Measurements from ENCODE around the gene CCDC167. TPM values are rescaled to one million over a fixed set of nuclear protein-coding genes. Genes with fewer than 3 reads are reported as not detected.

Gene CCDC167
- total RNA-seq, 1 donor from 2014 or later, result 24.8 TPM

DNA sequence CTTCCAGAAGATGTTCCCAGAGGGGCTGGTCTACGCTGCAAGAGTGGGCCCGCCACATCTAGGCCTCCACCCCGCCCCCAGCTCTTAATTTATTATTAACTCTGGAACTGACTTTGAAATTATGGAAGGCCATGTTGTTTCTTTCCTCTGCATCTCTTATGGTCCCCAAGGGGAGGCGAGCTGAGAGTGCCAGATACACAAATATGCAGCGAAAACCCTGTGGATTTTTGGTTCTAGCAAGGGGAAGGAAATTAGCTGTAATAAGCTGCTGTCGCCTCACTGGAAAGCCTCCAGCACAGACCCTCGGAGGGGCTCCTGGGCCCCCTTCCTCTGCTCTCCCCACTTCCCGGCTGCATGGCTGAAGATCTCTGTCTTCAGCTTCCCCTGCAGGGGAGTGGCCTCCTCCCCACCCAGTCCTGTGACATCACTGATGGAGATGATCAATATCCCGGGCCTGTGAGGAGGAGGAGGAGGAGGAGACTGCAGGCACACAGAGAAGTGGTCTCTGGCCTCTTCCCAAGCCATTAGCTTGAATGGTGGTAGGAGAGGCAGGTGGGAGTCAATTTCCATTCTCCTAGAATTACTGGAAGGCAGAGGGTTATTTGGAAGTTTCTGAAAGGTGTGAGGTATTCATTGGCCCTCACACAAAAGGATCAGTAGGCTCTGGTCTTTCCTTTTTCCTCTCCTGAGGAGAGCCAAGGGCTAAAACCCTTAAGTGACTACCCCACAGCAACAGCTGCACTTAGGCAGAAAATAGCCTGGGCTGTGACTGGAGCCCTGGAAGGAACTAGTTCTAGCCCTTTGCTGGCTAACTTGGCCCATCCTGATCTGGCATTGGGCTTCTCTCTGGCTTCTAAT lies 39.7 kb upstream of the CCDC167 start:
- Mint-ChIP-seq H3K4me1 (peaks cover 19% of the 10 kb centered on the region), H3K9me3 (no peaks in the 10 kb centered on the region), H3K36me3 (no peaks in the 10 kb centered on the region), H3K4me3 (no peak overlapping the region), H3K27ac (no peak overlapping the region), H3K27me3 (ENCODE audit: low read depth) (peaks cover 46% of the 10 kb centered on the region)
- no peak for DNase-seq (ENCODE audit: low spot score in 2 of 2, unreplicated experiment in 2 of 2)
- TF ChIP-seq, protein P1, sequence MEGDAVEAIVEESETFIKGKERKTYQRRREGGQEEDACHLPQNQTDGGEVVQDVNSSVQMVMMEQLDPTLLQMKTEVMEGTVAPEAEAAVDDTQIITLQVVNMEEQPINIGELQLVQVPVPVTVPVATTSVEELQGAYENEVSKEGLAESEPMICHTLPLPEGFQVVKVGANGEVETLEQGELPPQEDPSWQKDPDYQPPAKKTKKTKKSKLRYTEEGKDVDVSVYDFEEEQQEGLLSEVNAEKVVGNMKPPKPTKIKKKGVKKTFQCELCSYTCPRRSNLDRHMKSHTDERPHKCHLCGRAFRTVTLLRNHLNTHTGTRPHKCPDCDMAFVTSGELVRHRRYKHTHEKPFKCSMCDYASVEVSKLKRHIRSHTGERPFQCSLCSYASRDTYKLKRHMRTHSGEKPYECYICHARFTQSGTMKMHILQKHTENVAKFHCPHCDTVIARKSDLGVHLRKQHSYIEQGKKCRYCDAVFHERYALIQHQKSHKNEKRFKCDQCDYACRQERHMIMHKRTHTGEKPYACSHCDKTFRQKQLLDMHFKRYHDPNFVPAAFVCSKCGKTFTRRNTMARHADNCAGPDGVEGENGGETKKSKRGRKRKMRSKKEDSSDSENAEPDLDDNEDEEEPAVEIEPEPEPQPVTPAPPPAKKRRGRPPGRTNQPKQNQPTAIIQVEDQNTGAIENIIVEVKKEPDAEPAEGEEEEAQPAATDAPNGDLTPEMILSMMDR (IDR thresholded peaks at IDR 0.05; ENCODE audit: unreplicated experiment), result no peak

DNA sequence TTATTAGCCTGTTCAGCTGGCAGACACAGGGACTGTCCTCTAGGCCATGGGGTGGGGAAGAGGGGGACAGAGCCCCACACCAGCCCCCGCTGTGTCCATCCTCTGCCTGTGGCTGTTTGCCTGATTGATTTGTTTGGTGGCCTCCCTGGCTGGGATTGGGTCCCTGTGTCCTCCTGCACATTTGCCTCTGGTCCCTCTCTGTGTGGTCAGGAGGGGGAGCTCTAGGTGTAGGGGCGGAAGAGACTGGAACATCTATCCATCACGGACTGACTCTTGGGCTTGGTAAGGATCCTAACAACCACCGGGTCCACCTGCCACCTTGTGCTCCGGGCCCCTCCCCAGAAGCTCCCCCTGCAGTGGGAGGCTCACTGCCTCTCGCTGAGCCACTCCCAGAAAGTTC lies 38.4 kb upstream of the CCDC167 start:
- DNase-seq (ENCODE audit: low spot score in 2 of 2, unreplicated experiment in 2 of 2), result no peak
- H3K4me3 Mint-ChIP-seq, result no peak overlapping the region

DNA sequence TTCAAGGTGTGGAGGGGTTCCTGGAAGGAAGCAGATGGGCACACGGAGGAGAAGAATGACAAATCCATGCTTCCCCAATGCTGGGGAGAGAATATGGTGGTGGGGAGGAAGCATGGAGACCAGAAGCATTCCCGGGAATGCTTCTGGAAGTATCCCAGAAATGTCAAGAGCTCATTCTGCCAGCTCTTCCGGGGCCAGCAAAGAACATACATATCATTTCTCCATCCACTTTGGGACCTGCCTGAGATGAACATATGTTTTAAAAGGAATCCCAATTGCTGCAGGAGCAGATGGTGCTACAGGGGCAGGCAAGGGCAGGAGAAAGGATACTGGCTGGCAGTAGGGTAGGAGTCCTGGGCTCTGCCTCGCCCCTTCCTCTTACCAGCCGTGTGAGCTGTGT lies 37.9 kb upstream of the CCDC167 start:
- H3K9me3 Mint-ChIP-seq, result no peaks in the 10 kb centered on the region
- TF ChIP-seq, protein P1 (IDR thresholded peaks at IDR 0.05; ENCODE audit: unreplicated experiment), result no peak
- no peak for DNase-seq (ENCODE audit: low spot score in 2 of 2, unreplicated experiment in 2 of 2)
- H3K36me3 Mint-ChIP-seq, result no peaks in the 10 kb centered on the region
- no peak overlapping the region for H3K4me3 Mint-ChIP-seq
- H3K27me3 Mint-ChIP-seq (ENCODE audit: low read depth), result peaks cover 61% of the 10 kb centered on the region
- H3K27ac Mint-ChIP-seq, result no peak overlapping the region
- H3K4me1 Mint-ChIP-seq, result peaks cover 19% of the 10 kb centered on the region

More for the DNA sequence above, 38.4 kb upstream of the CCDC167 start:
- Mint-ChIP-seq H3K27ac (no peak overlapping the region), H3K36me3 (no peaks in the 10 kb centered on the region), H3K4me1 (peaks cover 19% of the 10 kb centered on the region), H3K9me3 (no peaks in the 10 kb centered on the region), H3K27me3 (ENCODE audit: low read depth) (peaks cover 55% of the 10 kb centered on the region)
- TF ChIP-seq, protein P1 (IDR thresholded peaks at IDR 0.05; ENCODE audit: unreplicated experiment), result no peak

DNA sequence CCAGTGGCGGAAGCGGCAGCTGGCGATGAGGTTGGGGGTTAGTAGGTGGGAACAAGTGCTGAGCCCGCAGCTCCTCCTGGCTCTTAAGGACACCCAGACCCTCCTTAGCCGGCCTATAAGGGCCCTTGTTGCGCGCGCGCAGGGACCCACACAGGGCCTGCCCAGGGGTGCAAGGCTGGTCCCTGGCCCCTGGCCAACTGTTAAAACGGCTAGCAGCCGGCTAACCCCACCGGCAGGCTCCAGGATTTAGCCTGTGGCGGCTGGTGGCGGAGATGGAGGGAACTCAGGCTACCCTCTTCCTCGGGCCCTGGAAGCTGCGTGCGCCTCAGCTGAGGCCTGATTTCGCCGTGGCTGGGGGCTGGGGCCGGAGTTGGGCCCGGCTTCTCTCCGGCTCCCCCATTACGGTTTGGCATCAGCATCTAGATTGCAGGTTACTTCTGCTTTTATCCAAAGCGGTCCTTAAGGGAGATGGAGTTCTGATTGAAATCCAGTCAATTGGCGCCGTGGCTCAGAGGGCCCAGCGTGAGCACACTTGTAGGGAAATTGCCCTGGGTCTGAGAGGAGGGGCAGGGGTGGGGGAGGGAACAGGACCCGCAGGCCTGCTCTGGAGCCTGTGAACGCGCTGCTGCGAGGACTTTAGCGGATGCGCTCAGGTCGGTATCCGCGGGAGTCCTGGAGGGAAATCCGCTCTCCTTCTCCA lies 36.9 kb upstream of the CCDC167 start:
- Mint-ChIP-seq H3K27me3 (ENCODE audit: low read depth) (peaks cover 68% of the 10 kb centered on the region), H3K4me3 (peak overlapping the region; percentile 61), H3K36me3 (no peaks in the 10 kb centered on the region), H3K27ac (no peak overlapping the region), H3K9me3 (no peaks in the 10 kb centered on the region), H3K4me1 (peaks cover 19% of the 10 kb centered on the region)
- TF ChIP-seq, protein P1 (IDR thresholded peaks at IDR 0.05; ENCODE audit: unreplicated experiment), result no peak
- peak in 1 of 2 experiments; percentile 45 for DNase-seq (ENCODE audit: low spot score in 2 of 2, unreplicated experiment in 2 of 2)

DNA sequence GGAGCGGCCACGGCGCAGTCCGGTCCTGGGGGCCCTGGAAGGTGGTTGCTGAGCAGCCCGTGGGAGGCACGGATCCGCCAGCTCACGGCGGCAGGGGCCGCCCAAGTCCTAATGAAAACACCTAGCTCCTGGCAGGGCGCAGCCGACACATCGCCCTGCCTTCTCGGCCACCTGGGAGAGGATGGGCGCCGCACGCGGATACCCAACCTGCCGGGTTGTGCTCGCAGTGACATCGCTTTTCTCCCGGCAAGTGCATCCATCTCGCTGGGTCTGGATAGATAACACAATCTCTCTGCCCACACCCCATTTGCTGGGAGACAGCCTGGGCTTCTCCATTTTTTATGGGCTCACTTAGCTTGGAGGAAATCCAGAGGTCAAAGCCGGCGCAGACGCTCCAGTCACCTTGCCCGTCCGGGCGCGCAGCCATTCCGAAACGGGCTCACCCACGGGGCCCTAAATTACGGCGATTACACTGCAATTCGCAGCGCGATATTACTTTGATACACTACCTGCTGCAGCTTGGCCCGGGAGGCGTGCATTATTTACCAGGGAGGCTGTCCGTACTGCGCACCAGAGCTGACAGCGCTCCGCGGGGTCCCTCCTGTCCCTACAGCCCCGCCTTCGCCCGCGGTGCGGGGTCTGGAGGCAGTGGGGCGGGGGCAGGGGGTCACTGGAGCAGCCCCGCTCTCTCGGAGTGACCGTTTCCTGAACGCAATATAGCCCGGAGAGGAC lies 36.2 kb upstream of the CCDC167 start:
- H3K27me3 Mint-ChIP-seq (ENCODE audit: low read depth), result peaks cover 70% of the 10 kb centered on the region
- no peaks in the 10 kb centered on the region for H3K9me3 Mint-ChIP-seq
- H3K36me3 Mint-ChIP-seq, result no peaks in the 10 kb centered on the region
- H3K4me3 Mint-ChIP-seq, result peak overlapping the region; percentile 61
- DNase-seq (ENCODE audit: low spot score in 2 of 2, unreplicated experiment in 2 of 2), result peak in 1 of 2 experiments; percentile 49
- peaks cover 19% of the 10 kb centered on the region for H3K4me1 Mint-ChIP-seq
- TF ChIP-seq, protein P1 (IDR thresholded peaks at IDR 0.05; ENCODE audit: unreplicated experiment), result no peak
- peak overlapping the region; percentile 64 for H3K27ac Mint-ChIP-seq
